ENCODE data around the gene ITM2B.

DNA sequence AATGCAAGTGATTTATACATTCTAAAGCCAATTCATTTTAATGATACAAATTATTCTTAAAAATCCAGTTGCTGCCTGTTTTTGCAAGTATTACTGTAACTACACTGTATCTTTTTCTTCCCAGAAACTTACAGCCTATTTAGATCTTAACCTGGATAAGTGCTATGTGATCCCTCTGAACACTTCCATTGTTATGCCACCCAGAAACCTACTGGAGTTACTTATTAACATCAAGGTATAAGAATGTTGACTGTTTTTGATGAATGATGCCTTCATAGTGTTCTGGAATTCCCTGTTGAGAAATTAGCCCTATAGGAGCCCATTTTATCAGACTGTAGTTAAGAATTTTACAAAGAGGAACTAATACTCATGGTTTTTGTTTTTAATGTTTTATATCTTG lies 25.0 kb downstream of the ITM2B start:
- TF ChIP-seq, protein P1, sequence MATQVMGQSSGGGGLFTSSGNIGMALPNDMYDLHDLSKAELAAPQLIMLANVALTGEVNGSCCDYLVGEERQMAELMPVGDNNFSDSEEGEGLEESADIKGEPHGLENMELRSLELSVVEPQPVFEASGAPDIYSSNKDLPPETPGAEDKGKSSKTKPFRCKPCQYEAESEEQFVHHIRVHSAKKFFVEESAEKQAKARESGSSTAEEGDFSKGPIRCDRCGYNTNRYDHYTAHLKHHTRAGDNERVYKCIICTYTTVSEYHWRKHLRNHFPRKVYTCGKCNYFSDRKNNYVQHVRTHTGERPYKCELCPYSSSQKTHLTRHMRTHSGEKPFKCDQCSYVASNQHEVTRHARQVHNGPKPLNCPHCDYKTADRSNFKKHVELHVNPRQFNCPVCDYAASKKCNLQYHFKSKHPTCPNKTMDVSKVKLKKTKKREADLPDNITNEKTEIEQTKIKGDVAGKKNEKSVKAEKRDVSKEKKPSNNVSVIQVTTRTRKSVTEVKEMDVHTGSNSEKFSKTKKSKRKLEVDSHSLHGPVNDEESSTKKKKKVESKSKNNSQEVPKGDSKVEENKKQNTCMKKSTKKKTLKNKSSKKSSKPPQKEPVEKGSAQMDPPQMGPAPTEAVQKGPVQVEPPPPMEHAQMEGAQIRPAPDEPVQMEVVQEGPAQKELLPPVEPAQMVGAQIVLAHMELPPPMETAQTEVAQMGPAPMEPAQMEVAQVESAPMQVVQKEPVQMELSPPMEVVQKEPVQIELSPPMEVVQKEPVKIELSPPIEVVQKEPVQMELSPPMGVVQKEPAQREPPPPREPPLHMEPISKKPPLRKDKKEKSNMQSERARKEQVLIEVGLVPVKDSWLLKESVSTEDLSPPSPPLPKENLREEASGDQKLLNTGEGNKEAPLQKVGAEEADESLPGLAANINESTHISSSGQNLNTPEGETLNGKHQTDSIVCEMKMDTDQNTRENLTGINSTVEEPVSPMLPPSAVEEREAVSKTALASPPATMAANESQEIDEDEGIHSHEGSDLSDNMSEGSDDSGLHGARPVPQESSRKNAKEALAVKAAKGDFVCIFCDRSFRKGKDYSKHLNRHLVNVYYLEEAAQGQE (IDR thresholded peaks at IDR 0.05; ENCODE audit: insufficient replicate concordance, low read depth), result no peak
- TF ChIP-seq, protein P2, sequence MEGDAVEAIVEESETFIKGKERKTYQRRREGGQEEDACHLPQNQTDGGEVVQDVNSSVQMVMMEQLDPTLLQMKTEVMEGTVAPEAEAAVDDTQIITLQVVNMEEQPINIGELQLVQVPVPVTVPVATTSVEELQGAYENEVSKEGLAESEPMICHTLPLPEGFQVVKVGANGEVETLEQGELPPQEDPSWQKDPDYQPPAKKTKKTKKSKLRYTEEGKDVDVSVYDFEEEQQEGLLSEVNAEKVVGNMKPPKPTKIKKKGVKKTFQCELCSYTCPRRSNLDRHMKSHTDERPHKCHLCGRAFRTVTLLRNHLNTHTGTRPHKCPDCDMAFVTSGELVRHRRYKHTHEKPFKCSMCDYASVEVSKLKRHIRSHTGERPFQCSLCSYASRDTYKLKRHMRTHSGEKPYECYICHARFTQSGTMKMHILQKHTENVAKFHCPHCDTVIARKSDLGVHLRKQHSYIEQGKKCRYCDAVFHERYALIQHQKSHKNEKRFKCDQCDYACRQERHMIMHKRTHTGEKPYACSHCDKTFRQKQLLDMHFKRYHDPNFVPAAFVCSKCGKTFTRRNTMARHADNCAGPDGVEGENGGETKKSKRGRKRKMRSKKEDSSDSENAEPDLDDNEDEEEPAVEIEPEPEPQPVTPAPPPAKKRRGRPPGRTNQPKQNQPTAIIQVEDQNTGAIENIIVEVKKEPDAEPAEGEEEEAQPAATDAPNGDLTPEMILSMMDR (IDR thresholded peaks at IDR 0.05; ENCODE audit: insufficient read depth, low read length), result no peak
- no peak for TF ChIP-seq SPI1 (IDR thresholded peaks at IDR 0.05; ENCODE audit: borderline replicate concordance, low read depth)

All from HL-60 (cell line).